T-helper 1 cell (primary cell): Measurements from ENCODE around the gene KIF1C.

Experiments
- DNase-seq, 5 donors: peaks; one replicate each; pipeline ENCODE4 v3.0.0-alpha.2; 2012 to 2020
- total RNA-seq, 4 donors: gene quantifications; one replicate each; lab custom pipeline; 2026; lab: John Stamatoyannopoulos, UW

Gene KIF1C
- 36.2 to 58.1 (median 38.9) reads per million in 4 donors for total RNA-seq

DNA sequence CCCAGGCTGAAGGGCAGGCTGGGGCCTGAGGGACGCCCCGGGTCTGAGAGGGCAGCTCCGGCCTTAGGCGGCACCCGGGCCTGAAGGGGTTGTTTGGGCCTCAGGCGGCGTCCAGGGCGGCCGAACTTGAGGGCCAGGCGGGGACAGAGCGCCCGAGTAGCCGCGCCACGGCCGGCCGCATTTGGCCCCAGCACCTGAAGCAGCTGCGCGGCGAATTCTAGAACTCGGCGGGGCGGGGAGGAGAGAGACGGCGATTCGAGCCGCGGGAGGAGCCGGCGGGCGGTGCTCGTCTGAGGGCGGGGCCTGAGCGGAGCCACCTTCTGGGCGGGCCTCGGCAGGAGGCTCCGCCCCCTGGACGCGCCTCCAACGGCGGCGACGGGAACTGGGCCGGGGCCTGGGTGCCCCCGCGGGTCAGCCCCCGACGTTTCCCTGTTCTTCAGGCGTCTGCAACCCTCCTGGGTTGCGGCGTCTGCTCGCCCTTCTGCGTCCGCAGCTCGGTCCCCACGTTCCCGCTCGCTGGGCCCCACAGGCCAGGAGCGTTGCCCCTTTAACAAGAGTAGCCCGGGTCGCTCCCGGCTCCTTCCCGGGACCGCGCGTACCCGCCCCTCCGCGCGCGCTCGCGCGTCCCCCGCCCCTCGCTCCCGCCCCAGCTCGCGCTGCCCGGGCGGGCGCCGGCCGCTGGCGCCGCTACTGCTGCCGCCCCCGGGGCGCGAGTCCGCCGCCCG is at the start of gene KIF1C, which contains the start of gene INCA1:
Gene KIF1C (plus strand): TSS at position 649 of the 725 bp plus-strand sequence. CDS start 2,297 bp downstream, outside the sequence.
Gene INCA1 (minus strand): TSS at position 221 of the 725 bp plus-strand sequence. CDS start 3,085 bp downstream, outside the sequence.
- peak; percentile 80 to 90 (median 86) for DNase-seq

DNA sequence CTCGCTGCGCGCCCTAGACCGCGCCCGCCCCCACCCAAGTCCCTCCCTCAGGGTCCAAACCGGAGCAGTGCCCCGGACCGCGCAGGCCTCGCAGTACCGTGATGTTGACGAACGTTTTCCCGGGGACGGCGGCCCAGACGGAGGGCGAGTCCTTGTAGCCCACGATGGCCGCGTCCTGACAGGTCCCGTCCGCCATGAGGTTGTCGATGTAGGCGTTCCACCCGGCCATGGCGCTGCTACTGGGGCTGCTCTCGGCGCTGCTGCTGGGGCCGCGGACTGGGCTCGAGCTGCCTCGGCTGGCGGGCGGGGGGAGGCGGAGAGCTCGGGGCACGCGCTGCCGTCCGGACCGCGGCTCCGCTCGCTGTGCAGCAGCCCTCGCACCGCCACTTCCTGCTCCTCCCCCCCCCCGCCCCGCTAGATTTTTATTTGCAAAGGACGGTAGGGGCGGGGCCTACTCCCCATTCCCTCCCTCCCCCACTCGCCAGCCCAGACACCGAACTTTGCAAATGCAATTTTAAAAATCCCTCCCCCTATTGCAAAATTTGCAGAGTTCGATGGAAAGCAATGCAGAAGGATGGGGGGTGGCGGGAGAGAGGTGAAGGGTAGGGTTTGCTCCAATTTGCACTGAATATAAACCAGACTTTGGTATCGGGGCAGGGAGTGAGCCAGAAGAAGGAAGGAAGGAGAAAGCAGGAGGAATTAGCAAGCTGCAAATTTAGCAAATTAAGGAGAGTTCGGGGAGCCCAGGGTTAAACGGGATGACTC is 49.4 kb upstream of the KIF1C start, which contains the start of gene PFN1:
Gene PFN1 (minus strand): TSS at position 365 of the 765 bp plus-strand sequence. CDS start 136 bp downstream, at position 229.
- peak; percentile 80 to 95 (median 87) for DNase-seq

DNA sequence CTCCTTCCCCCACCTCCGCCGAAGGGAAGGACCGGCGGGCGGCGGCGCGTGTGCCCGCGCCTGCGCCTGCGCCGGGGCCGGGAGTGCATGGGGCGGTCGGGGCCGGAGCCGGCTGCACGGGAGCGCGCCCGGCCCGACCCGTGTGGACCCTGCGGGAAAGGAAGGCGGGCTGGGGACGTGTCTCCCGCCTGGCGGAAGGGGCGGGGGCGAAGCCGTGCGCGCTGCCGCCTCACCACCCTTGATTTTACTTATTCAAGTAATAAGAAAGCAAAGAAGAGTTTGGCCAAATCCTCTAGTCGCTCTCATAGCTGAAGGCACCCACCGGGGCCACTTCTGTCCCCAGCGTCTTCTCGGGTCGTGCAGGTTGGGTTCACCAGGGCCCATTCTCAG is 48.8 kb upstream of the KIF1C start:
- peak; percentile 58 to 88 (median 61) for DNase-seq

DNA sequence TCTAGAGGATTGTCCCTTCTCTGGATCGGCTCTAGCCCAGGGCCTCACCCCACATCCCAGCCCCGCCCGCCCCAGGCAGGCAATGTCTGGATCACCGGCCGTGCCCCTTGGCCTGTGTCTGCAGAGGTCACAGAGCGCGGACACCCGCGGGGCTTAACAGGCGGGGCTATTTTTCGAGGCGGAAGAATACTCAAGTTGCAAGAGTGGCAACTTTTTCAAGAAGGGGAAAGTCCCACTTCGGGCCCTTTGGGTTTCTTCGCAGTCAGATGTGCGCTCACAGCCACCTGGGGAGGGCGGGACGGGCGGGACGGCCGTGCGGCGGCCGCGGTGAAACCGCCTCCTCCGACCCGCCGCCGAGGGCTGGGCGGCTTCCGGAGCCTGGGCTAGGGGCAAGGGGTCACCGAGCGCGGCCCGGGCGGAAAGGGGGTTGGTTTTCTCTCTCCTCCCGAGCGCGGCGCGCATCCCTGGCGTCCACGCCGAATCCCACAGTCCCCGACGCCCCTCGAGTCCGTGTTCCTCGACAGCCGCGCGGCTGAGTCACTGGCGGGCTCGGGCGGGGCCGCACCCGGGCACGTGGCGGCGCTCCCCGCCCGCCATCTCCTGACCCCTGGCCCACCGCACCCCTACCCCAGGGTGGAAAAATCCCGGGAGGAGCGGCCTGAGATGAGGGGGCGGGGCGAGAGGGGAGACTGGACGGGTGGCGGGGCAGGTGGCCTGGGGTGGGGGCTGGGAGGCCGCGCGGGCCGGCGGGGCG is 48.3 kb upstream of the KIF1C start:
- peak; percentile 56 to 93 (median 69) for DNase-seq

DNA sequence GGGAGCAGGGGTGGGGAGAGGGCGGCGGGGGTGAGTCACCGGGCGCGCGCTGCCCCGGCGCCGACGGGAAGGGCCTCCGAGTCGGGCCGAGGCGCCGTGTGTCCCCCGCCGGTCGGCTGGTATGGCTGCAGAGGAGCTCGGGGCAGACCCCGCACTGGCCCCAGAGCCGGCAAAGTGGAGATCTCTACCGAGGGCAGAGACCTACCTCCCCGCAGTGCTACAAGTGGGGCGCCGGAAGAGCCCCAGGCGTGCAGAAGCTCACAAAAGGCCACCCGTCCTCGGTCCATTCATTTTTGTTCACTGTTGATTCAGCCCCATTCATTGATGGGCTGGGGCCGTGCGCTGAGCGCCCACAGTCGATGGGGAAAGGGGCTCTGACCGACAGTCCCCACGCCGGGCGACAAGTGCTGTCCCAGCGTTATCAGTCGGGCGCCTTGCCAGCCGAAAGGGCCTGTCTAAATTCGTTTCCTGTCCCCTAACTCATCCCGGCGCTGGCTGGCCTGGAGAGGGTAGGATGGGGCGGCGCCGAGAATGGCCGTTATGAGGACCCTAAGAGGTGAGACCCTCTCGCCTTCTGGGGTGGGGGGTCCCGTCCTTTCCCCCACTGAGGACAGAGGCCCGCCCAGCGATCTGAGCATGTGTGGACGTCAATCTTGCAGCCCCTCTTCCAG is 47.5 kb upstream of the KIF1C start:
- DNase-seq = peak in 2 of 5 donors; percentile 48 to 53

DNA sequence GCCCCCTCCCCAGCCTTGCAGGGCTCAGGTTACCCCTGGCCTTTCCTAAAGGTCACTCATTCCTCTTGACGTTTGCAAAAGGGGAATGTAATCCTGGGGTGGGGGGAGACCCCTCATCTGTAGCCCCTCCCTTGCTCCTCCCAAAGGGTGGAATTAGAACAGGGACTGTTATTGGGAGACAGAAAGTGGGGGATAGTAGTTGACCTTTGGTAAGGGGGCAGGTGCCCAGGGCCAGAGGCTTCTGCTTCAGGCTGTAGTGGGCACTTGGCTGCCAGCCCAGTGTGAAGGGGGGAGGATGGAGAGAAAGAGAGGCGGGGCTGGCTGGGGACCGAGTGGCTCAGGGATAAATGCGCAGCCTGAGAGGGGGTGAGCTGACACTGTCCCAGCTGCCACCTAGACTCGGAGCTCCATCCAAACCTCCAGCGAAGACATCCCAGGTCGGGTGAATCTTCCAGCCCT is 47.0 kb upstream of the KIF1C start, which contains the start of gene ENO3:
Gene ENO3 (plus strand): TSS at position 374 of the 459 bp plus-strand sequence. CDS start 711 bp downstream, outside the sequence.
- DNase-seq = no peak

DNA sequence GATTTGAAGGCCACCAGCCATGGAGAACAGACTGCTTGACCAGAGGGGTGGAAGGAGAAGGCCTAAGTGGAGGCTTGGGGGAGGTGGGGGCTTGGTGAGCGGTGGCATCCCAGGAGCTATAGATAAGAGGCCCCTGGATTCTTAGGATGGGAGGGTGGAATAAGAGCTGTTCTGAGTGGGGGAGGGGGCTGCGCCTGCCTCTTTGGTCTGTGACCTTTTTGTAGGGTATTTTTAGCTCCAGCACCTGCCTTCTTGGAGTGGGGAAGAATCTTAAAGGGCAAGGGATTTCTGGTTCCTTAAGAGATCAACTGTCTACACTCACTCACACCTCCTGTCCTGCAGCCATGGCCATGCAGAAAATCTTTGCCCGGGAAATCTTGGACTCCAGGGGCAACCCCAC is 46.3 kb upstream of the KIF1C start:
- DNase-seq = no peak

DNA sequence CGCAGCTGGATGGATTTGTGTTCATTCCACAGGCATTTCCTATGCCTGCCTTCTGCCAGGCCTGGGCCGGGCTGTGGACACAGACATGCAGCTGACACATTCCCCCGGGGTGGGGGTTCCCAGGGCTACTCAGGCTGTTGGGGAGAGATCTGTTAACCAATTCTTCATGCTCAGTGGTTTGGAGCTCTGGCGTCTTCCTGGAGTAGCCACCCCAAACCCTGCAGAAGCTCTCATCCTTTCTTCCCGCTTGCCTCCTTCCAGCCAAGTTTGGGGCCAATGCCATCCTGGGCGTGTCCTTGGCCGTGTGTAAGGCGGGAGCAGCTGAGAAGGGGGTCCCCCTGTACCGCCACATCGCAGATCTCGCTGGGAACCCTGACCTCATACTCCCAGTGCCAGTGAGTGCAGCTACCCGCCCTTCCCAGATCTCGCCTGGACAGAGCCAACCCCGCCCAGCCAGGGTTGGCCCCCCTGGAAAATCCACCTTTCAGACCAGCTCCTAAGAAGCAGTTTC is 44.2 kb upstream of the KIF1C start:
- no peak for DNase-seq

DNA sequence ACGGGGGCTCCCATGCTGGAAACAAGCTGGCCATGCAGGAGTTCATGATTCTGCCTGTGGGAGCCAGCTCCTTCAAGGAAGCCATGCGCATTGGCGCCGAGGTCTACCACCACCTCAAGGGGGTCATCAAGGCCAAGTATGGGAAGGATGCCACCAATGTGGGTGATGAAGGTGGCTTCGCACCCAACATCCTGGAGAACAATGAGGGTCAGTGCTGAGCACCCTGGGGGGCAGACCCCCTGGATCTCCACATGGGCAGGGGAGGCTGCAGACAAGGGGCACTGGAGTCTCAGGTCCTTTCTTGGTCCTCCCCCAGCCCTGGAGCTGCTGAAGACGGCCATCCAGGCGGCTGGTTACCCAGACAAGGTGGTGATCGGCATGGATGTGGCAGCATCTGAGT is 42.7 kb upstream of the KIF1C start:
- no peak for DNase-seq

DNA sequence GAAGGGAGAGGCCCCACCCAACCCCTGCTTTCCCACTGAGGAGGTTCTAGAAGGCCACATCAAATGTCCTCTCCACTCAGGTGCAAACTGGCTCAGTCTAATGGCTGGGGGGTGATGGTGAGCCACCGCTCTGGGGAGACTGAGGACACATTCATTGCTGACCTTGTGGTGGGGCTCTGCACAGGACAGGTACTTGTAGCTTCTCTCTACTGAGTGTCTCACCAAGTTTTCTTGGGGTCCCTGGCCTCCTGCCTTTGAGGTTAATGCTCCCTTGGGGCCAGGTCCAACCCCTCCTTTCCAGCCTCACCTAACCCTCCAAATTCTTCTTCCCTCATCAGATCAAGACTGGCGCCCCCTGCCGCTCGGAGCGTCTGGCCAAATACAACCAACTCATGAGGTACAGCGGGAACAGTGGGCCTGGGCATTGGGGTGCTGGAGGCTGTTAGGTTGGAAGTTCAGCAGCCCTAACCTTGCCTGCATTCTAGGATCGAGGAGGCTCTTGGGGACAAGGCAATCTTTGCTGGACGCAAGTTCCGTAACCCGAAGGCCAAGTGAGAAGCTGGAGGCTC is 41.2 kb upstream of the KIF1C start:
- peak in 3 of 5 donors; percentile 34 to 50 (median 40) for DNase-seq

DNA sequence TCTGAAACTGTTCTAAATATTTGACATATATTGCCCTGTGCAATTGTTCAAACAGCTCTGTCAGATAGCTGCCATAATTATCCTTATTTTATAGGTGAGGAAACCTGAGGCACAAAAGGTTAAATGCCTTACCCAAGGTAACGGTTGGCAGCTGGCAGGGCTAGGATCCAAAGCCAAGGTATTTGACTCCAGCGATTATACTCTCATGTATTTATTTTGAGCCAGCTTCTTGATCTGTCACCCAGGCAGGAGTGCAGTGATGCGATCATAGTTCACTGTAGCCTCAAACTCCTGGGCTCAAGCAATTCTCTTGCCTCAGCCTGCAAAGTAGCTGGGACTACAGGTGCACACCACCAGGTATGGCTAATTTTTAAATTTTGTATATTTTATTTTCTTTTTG is 39.6 kb upstream of the KIF1C start:
- DNase-seq = no peak

DNA sequence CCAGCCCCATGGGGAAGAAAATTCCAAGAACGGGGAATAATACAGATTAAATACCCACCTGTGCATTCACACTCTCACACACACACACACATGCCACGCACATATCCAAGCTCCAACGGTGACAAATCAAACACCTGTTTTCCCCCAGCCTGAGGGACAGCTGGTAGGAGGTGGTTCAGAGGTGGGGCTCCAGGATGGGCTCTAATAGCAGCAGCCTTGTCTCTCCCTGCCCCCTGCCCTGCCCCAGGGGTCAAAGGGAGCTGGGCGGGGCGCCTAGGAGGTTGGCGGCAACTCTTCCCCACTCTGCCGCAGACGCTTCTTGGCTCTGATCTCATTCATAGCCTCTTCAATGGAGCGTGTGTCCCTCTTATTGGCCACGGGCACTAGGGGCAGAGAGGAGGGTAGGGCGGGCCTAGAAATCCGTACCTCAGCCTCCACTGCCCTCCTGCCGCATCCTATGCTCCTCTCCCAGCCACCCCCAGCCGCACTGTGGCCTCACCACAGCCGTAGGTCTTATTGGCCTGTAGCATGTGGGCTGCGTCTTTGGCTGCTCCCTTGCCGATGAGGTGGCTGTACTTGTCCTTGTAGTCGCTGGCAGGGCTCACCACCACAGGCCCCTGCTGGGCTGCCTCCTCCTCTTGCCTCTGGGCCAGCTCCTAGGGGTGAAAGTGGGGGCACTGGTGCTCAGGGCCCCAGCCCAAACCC is 38.3 kb upstream of the KIF1C start:
- no peak for DNase-seq

DNA sequence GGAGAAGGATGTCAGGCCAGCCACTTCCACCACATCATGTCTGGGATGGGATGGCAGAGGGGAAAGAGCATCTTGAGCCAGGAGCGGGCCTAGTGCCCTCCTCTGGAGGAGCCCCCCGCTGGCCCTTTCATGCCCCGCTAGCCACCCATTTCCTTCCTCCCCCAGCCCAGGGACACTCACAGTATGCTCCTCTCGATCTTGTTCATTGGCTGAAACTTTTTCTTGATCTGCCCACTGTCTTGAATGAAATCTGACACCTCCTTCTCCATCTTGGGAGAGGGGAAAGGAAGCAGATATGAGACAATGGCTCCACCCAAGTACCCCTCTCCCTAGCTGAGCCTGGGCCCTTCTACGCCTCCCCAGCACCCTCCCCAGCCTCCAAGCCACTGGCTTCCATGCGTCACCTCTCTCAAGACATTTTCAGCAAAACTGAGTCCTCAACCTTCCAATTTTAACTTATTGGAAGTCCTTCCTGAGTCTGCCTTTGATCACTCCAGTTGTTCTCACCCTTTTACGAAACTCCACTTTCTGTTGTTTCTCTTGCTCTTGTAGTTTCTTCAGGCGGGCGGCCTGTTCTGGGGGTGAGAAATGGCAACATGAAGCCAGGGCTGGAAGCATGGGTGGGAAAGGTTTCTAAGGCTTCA is 37.3 kb upstream of the KIF1C start:
- no peak for DNase-seq

DNA sequence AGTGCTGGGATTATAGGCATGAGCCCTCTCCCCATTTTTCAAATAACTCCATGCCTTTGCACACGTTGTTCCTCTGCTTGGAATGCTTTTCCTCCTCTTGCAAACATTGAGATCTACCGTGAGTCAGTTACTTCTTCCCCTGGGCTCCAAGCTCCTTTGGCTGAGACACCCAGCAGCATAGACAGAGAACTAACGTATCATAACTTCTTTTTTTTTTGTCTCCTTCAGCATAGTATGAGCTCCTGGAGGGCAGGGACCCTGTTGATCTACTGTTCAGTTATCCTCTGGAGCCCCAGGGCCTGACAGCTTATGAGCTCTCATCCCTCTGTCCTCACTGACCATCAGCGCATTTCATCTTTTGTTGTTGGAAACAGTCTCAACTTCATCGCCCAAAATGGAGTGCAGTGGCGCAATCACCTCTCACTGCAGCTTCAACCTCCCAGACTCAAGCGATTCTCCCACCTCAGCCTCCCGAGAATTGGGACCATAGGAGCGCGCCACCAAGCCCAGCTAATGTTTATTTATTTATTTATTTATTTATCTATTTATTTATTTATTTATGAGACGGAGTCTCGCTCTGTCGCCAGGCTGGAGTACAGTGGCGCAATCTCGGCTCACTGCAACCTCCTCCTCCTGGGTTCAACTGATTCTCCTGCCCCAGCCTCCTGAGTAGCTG is 32.3 kb upstream of the KIF1C start:
- no peak for DNase-seq

DNA sequence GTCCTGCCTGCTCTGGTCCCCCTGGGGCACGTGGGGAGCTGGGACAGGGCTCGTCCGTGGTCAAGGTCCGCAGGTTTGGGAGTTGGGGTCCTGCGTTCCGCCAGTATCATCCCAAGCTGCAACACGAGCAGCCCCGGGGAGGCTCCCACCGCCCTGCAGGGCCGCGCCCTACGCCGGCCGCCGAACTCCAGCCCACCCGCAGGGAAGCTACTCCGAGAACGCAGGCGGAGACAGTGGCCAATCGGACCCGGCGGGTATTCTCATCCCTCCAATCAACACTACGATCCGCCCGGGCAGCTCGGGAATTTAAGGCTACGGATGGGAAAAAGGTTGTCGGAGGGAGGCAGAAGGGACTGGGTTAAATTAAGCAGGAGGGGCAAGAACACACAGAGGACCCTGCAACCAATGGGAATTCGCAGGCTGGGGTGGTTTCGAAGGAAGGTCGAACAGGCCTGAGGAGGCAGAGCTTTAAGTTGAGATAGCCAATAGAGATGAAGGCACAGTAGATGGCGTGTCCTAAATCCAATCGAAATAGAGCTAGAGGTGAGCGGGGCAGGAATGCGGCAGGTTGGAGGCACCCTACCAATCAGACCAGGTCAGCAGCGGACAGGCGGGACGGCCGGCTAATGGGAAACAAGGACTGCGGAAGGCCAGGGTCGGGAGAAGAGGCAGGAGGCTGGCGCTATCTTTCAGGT is 30.8 kb upstream of the KIF1C start:
- DNase-seq = peak; percentile 88 to 99 (median 92)

DNA sequence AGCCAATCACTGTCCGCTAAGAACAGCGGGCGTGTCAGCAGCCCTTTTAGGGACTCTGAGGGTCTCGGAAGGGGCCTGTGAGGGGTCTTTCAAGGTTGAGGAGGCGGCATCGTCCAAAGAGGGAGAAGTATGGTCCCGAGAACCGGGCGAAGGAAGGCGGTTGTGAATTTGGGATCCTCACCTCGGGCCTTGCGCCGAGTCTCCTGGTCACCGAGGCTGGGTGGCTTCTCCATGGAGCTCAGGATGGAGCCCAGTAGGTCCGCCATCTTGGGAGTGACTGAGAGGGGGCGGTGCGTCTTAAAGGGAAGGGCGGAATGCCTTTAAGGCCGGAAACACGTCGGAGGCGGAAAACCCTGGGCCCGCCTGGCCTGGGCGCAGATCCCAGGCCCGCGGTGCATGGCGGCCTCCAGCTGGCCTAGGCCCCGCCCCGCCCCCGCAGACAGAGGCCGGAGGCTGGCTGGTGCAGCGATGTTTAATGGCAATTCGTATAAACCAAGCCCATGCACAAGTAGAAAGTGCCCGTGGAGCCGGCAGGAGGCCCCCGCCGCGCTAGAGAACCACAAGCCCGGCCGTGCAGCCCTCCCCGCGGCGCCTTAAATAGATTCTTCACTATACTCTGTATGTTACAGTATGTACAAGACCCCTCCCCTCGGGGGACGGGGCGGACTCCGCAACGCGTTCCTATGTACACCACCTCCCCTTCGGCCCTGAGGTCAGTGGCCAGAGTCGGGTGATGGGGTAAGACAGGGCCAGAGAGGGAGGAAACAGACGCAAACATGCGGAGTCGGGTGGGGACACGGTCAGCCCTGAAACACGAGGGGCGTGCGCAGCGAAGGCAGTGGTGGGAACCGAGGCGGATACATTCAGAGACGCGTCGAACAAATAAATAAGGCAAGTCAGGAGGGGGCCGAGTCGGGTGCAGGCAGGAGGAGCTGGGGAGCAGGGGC is 29.9 kb upstream of the KIF1C start, which contains the start of gene SPAG7:
Gene SPAG7 (minus strand): TSS at position 279 of the 947 bp plus-strand sequence. CDS start 13 bp downstream, at position 266.
- DNase-seq = peak; percentile 86 to 97 (median 89)

DNA sequence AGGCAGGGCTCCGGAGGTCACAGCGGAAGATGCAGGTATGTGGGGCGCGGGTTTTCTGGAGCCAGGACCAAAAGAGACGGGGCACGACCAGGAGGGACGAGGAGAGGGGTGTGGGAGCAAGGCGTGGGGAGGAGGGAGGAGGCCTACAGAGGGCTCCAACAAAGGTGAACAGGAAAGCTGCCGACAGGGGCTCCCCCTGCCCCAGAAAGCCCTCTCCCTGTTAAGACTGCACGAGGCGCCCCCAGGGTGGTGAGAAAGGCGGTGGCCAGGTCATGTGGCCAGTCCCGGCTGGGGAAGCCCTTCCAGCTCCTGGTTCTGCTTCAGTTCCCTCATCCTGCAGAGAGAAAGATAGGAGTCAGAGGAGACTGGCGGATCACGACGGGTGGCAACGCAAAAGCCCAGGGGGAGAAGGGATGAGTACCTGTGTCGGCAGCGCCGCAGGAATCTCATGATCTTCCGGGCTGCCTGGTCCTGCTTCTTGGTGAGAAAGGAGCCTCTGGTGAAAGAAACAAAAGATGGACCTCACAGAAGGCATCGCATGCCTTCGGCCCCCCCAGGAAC is 29.2 kb upstream of the KIF1C start:
- DNase-seq = no peak
